BLaER1 (cell line): ENCODE data around the gene DMRT3.
"Not testable (repeated sequence)": the region's sequence is repeated elsewhere in the genome, so short reads cannot be mapped to it uniquely, and the experiment has no call there.

Experiments
- H3K27ac ChIP-seq: shearing (Covaris generic); formaldehyde crosslinking; 2 replicates; pipeline ENCODE4 v1.8.1; 2022
- H3K27me3 ChIP-seq: shearing (Covaris generic); formaldehyde crosslinking; 2 replicates; pipeline ENCODE4 v1.8.1; 2022
- H3K36me3 ChIP-seq: shearing (Covaris generic); formaldehyde crosslinking; 2 replicates; pipeline ENCODE4 v1.8.1; 2022
- H3K4me1 ChIP-seq: shearing (Covaris generic); formaldehyde crosslinking; 2 replicates; pipeline ENCODE4 v1.8.1; 2022
- H3K4me2 ChIP-seq: shearing (Covaris generic); formaldehyde crosslinking; 2 replicates; pipeline ENCODE4 v1.8.1; 2022
- H3K4me3 ChIP-seq: shearing (Covaris generic); formaldehyde crosslinking; 2 replicates; pipeline ENCODE4 v1.8.1; 2022
- H3K9ac ChIP-seq: shearing (Covaris generic); formaldehyde crosslinking; 2 replicates; pipeline ENCODE4 v1.8.1; 2022
- H3K9me3 ChIP-seq: shearing (Covaris generic); formaldehyde crosslinking; 2 replicates; pipeline ENCODE4 v1.8.1; 2022
- H4K20me1 ChIP-seq: shearing (Covaris generic); formaldehyde crosslinking; 2 replicates; pipeline ENCODE4 v1.8.1; 2022
- Cebpa-rat ChIP-seq: shearing (Covaris generic); IDR thresholded peaks from 2 replicates; pipeline ENCODE4 v1.8.1; 2022

DMRT3 gene

DNA sequence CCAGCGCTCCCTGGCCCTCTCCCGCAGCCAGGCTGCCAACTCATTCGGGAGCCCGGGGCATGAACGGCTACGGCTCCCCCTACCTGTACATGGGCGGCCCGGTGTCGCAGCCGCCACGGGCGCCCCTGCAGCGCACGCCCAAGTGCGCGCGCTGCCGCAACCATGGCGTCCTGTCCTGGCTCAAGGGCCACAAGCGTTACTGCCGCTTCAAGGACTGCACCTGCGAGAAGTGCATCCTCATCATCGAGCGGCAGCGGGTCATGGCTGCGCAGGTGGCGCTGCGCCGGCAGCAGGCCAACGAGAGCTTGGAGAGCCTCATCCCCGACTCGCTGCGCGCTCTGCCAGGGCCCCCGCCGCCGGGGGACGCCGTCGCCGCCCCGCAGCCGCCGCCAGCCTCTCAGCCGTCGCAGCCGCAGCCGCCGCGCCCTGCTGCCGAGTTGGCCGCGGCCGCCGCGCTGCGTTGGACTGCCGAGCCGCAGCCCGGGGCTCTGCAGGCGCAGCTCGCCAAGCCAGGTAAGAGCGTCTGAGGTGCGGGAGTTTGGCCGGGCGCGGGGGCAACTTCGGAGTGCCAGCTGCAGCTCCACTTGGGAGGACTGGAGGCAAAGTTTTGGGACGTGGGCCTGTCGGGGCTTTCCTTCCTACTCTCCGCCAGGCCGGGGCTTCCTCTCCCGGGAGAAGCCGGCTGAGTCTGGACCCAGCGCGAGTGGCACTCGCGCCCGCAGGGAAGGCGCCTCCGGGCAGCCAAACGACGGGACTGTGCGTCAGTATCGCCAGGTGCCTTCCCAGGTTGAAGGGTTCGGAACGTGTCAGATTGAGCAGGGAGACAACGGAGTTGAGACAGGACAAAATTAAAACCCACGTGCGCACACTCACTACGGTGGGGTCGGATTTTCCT, 735 bp downstream of the DMRT3 start:
- Histone ChIP-seq H3K4me2 (no peak overlapping the region), H3K36me3 (0 out of 2 replicates have a peak, but pooled peaks cover 4% of the 10 kb centered on the region), H3K4me3 (no peak overlapping the region), H3K27me3 (peaks cover 93% of the 10 kb centered on the region), H3K9me3 (peaks cover 68% of the 10 kb centered on the region), H4K20me1 (no peaks in the 10 kb centered on the region; the same call in 1 of the 2 replicates), H3K4me1 (no peaks in the 10 kb centered on the region), H3K9ac (no peak overlapping the region), H3K27ac (no peak overlapping the region)
- no peak for TF ChIP-seq Cebpa-rat

DNA sequence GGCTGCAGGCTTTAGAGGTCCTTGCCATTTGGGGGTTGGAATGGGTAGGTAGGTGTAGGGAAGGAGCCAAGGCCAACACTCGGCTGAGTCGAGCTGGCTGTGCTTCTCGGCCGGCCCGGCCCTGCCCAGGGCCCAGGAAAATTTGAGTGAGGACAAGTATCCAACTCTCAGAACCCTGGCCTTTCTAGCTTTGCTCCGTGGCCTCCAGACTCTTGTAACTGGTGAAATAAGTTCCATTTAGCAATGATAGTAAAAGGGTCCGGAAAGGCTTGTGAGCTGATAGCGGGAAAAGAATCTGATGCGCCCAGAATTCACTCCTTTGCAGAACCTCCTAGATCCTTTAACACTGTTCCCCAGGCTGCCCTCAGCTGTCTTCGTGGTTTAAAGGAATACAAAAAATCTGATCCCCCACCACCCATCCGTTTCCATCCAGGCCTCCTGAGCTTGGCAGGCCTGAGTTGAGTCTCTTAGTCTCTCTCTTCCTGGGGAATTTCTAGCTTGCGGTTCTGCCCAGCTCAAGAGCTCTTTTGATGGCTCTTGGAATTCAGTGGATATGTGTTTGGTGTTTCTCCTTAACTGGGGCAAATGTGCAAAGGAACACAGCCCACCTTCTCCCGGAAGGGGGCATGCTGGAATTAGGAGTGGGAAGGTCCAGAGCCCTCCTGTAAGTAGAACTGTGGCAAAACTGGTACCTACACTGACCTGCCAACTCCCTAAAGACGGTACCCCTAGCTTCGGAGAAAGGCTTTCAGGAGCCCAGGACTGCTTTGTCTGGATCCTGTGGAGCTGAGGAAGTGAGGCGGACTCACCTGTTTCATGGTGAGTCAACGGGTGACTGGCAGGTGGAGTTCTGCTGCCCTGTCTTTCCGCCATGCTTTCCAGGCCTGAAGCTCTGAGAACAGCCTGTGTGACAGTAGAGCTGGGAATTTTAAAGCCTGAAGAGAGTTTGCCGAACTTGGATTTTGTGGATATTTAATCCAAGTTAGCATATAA, 1.7 kb downstream of the DMRT3 start:
- Histone ChIP-seq H3K4me2 (no peak overlapping the region), H3K27ac (no peak overlapping the region), H3K9ac (no peak overlapping the region), H3K4me3 (no peak overlapping the region), H3K27me3 (peaks cover 96% of the 10 kb centered on the region), H4K20me1 (no peaks in the 10 kb centered on the region; the same call in 1 of the 2 replicates), H3K4me1 (no peaks in the 10 kb centered on the region), H3K9me3 (peaks cover 59% of the 10 kb centered on the region), H3K36me3 (no peaks in the 10 kb centered on the region)
- TF ChIP-seq Cebpa-rat = no peak

DNA sequence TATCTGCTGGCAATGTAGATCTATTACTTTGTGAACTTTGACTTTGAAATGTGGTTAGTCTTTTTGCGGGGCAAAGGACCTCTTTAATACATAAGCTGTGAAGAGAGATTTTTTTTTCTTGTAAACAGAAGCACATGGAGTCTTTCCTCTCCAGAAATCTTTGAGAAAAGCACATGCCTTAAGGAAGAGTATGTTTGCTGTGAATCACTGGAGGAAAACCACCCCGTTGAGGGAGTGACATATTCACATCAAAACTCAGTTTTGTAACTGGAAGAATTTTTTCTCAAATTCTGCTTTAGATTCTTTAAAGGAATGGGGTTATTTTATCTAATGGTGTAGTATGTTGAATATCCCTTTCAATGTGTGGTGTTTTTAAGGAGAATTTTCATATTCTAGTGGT, 3.5 kb downstream of the DMRT3 start:
- Histone ChIP-seq H3K9me3 (peaks cover 40% of the 10 kb centered on the region), H4K20me1 (no peaks in the 10 kb centered on the region; the same call in 1 of the 2 replicates), H3K4me3 (no peak overlapping the region), H3K27ac (no peak overlapping the region), H3K4me2 (no peak overlapping the region), H3K4me1 (no peaks in the 10 kb centered on the region), H3K9ac (no peak overlapping the region), H3K36me3 (no peaks in the 10 kb centered on the region), H3K27me3 (peaks cover 79% of the 10 kb centered on the region)
- TF ChIP-seq Cebpa-rat = no peak

DNA sequence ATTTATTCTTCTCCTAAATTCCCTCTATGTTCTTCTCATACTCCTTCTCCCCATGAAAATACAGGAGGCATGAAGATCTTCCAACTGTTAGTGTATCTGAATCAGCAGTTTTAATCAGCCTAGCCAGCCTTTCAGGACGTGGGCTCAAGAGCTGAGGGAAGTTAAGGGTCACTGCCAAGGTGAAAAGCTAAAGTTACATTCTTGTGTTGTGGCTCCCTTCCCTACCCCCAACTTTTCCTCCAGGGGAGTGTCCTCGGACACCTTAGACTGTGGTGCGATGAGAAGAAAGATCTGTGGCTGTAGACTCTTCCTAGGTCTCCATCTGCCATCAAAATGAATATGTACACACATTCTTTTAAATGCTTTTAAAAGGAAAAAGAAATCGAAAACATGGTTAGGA, 4.2 kb downstream of the DMRT3 start:
- Histone ChIP-seq H4K20me1 (no peaks in the 10 kb centered on the region; the same call in 1 of the 2 replicates), H3K4me2 (no peak overlapping the region), H3K4me3 (no peak overlapping the region), H3K27me3 (peaks cover 72% of the 10 kb centered on the region), H3K9me3 (peaks cover 33% of the 10 kb centered on the region), H3K27ac (no peak overlapping the region), H3K36me3 (no peaks in the 10 kb centered on the region), H3K9ac (no peak overlapping the region), H3K4me1 (no peaks in the 10 kb centered on the region)
- no peak for TF ChIP-seq Cebpa-rat

DNA sequence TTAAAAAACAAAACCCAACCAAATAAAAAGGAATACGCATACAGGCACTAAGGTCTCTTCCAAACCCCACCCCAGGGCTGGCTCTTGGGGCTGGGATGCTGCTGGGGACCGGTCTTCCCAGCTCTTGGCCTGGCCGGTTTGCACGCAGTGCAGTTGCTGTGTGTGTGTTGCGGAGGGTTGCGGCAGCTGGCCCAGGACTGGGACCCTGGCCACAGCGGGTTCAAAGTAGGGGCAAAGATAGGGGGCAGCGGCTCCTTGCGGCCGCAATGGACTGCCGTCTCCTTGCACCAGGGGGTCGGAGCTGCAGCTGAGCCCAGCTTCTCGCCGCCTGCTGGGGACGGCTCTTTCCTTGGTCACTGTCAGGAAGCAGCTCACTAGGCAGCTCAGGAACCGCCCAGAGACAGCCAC, 5.0 kb downstream of the DMRT3 start:
- Histone ChIP-seq H3K9me3 (peaks cover 25% of the 10 kb centered on the region), H3K4me1 (no peaks in the 10 kb centered on the region), H3K36me3 (no peaks in the 10 kb centered on the region), H3K27ac (no peak overlapping the region), H3K9ac (no peak overlapping the region), H3K4me2 (no peak overlapping the region), H3K4me3 (no peak overlapping the region), H4K20me1 (no peaks in the 10 kb centered on the region; the same call in 1 of the 2 replicates), H3K27me3 (peaks cover 64% of the 10 kb centered on the region)
- no peak for TF ChIP-seq Cebpa-rat

DNA sequence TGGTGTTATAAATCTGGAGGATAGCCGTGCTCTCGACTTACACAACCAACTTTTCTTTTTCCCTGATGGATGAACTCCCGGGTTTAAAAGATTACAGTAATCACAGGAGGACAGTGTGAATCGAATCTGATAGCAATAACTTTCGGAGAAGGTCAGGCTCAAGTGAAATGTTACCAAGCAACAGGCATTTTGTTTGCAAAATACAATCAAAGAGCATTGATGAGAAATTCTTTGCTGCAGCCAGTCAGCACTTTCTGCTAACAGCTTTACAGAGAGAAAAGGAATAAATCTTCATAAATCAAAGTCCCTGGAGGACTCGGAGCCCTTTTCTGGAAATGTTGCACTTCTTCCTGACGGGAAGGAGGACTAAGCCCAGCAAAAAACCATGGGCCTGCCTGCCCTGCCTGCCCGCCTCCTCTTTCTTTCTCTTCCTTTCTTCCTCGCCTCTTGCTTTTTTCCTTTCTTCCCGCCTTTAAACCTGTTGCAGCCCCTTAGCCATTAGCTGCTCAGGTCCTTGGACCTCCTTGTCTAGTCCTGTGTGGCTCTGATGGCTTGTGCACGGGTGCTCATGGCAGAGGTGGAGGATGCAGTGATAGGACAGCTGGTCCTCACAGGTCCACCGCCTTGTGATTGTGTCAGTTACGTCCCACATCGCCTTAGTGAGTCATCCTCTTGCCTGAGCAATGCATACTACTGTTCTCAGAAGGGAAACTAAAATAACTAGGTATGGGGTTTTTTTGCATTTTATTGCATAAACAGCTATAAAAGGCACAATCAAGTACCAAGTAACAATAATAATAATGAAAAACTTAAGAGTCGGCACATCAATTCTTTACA, 6.2 kb downstream of the DMRT3 start:
- H4K20me1 ChIP-seq = no peaks in the 10 kb centered on the region
- H3K4me3 ChIP-seq = no peak overlapping the region
- no peak overlapping the region for H3K27ac ChIP-seq
- no peak overlapping the region for H3K9ac ChIP-seq
- H3K27me3 ChIP-seq = peaks cover 53% of the 10 kb centered on the region
- peaks cover 14% of the 10 kb centered on the region for H3K9me3 ChIP-seq
- TF ChIP-seq Cebpa-rat = no peak
- H3K36me3 ChIP-seq = no peaks in the 10 kb centered on the region
- no peaks in the 10 kb centered on the region for H3K4me1 ChIP-seq
- H3K4me2 ChIP-seq = no peak overlapping the region

DNA sequence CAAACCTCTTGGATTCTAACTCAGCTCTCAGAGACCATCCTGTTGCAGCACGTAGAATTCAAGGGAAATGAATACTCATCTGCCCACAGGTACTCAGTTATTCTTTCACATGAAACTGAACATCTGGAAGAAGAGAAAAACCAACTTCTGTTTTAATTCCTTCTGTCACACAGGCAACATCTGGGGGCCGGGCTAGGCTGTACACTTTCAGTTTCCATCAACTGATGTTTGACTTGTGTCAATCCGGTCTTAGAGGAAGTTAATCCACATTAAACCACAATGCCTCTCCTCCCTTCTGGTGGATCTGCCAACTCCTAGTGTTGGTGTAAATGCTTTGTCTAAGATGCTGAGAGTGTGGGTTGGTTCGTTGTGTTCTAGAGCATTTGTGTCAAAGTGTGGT, 17.6 kb downstream of the DMRT3 start:
- no peak overlapping the region for H3K27ac ChIP-seq
- H3K9me3 ChIP-seq = peaks cover 10% of the 10 kb centered on the region

DNA sequence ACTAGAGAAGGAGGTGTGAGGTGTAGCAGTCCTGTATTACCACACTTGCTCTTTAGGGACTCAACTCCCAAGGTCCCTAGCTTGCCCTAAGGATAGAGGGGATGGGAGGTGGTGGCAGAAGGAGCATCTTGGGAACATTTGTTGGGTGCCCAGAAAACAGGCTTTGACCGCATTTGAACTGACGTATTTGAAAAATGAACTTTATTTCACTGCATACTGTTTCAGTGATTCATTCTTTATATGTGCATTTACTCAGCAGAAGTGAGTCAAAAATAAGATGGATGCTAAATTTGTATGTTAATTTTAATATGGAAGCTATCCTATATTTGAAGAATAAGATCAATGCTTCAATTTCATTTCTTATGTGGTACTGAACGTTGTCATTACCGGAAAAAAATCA, 18.7 kb downstream of the DMRT3 start:
- no peak overlapping the region for H3K27ac ChIP-seq
- H3K9me3 ChIP-seq = peaks cover 11% of the 10 kb centered on the region
- H3K9ac ChIP-seq = no peak overlapping the region
- H4K20me1 ChIP-seq = no peaks in the 10 kb centered on the region
- no peaks in the 10 kb centered on the region for H3K36me3 ChIP-seq
- H3K27me3 ChIP-seq = no peaks in the 10 kb centered on the region
- no peak overlapping the region for H3K4me2 ChIP-seq
- H3K4me3 ChIP-seq = no peak overlapping the region
- TF ChIP-seq Cebpa-rat = no peak
- peaks cover 13% of the 10 kb centered on the region; the same call in 1 of the 2 replicates for H3K4me1 ChIP-seq

More for the DNA sequence above, 17.6 kb downstream of the DMRT3 start:
- H3K4me3 ChIP-seq = no peak overlapping the region
- no peaks in the 10 kb centered on the region for H4K20me1 ChIP-seq
- H3K36me3 ChIP-seq = no peaks in the 10 kb centered on the region
- TF ChIP-seq Cebpa-rat = no peak
- no peaks in the 10 kb centered on the region for H3K27me3 ChIP-seq
- no peak overlapping the region for H3K9ac ChIP-seq
- H3K4me2 ChIP-seq = no peak overlapping the region
- H3K4me1 ChIP-seq = peaks cover 13% of the 10 kb centered on the region; the same call in 1 of the 2 replicates

DNA sequence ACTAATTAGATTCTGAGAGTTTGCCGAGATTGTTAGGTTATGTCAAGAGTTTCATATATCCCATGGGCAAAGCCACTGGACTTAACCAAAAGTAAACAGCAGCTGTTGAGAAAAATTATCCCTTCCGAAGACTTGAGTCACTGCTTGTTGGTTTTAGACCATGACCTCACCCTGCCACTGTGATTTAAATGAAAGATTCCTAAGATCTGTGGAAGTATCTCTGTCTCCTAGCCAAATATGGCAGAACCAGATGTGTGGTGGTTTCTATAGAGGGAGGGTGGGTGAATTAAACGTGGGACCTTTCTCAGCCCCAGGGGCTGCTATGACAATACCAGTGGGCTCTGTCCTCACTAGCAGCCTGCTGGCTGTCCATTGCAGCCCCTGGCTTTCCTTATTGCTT, 19.3 kb downstream of the DMRT3 start:
- H3K36me3 ChIP-seq = no peaks in the 10 kb centered on the region
- H3K27ac ChIP-seq = no peak overlapping the region
- no peak overlapping the region for H3K4me2 ChIP-seq
- H3K9ac ChIP-seq = no peak overlapping the region
- H3K27me3 ChIP-seq = no peaks in the 10 kb centered on the region
- H4K20me1 ChIP-seq = no peaks in the 10 kb centered on the region
- H3K4me3 ChIP-seq = no peak overlapping the region
- H3K9me3 ChIP-seq = peaks cover 11% of the 10 kb centered on the region
- H3K4me1 ChIP-seq = peaks cover 13% of the 10 kb centered on the region; the same call in 1 of the 2 replicates
- no peak for TF ChIP-seq Cebpa-rat

DNA sequence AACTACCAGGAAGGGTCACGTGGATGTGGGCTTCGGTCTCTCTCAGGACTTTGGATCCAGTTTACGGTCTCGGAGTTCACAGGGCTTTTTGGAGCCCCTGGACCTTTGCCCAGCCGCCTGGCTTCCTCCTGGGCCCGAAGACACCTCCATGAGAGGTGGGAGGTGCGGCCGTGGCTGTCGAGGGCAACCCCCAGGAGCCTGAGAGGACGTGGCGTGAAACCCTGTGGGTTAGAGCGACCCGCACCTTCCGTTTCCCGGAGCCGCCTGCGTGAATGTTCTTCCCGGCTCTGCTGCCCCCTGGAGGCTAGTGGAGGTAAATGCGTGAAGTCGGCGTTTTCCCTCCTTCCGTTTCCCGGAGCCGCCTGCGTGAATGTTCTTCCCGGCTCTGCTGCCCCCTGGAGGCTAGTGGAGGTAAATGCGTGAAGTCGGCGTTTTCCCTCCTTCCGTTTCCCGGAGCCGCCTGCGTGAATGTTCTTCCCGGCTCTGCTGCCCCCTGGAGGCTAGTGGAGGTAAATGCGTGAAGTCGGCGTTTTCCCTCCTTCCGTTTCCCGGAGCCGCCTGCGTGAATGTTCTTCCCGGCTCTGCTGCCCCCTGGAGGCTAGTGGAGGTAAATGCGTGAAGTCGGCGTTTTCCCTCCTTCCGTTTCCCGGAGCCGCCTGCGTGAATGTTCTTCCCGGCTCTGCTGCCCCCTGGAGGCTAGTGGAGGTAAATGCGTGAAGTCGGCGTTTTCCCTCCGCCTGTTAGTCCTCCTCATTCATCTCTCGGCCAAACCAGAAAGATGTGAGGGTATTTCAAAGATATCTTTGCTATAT, 22.1 kb downstream of the DMRT3 start:
- H4K20me1 ChIP-seq, H3K36me3 ChIP-seq, H3K27me3 ChIP-seq, H3K9ac ChIP-seq, H3K27ac ChIP-seq, H3K4me2 ChIP-seq, H3K4me3 ChIP-seq, H3K4me1 ChIP-seq: not testable (repeated sequence)
- H3K9me3 ChIP-seq = peaks cover 11% of the 10 kb centered on the region
